OCI-M2 (cell line): ENCODE data around the gene CDC42SE2.
A peak's percentile ranks its signal among the peaks of the same experiment; 100 is the strongest.
"Not testable (repeated sequence)": the region's sequence is repeated elsewhere in the genome, so short reads cannot be mapped to it uniquely, and the experiment has no call there.

ENCODE experiments used
- DNase-seq: peaks from one replicate; lab custom pipeline; 2025; ENCODE audit not compliant: unreplicated experiment; lab: John Stamatoyannopoulos, UW

The CDC42SE2 gene

DNA sequence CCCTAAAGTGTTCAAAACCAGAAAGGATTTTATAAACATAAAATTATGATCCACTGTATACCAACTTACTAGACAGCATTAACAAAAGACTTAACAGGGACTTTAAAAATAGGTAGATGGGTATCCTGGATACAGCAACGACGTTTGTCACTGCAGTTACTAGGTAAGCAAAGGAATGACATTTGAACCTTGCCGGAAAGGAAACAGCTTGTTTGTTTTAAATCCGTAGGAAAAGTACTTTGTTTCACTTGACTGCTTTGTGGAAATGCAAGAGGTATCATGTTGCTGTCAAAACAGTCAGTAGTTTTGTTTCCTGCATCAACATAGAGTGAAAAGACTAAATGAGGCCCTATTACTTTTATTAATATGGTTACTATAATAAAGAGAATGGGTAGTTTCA is 122.9 kb downstream of the CDC42SE2 start:
- no peak for DNase-seq

DNA sequence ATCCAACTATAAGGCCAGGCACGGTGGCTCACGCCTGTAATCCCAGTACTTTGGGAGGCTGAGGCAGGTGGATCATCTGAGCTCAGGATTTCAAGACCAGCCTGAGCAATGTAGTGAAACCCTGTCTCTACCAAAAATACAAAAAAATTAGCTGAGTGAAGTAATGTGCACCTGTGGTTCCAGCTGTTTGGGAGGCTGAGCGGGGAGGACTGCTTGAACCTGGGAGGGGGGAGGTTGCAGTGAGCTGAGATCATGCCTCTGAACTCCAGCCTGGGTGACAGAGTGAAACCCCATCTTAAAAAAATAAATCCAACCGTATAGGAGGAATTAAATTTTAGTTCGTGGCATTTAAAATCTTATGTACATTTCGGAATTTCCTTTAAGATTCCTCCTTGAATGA is 123.4 kb downstream of the CDC42SE2 start:
- no peak for DNase-seq

DNA sequence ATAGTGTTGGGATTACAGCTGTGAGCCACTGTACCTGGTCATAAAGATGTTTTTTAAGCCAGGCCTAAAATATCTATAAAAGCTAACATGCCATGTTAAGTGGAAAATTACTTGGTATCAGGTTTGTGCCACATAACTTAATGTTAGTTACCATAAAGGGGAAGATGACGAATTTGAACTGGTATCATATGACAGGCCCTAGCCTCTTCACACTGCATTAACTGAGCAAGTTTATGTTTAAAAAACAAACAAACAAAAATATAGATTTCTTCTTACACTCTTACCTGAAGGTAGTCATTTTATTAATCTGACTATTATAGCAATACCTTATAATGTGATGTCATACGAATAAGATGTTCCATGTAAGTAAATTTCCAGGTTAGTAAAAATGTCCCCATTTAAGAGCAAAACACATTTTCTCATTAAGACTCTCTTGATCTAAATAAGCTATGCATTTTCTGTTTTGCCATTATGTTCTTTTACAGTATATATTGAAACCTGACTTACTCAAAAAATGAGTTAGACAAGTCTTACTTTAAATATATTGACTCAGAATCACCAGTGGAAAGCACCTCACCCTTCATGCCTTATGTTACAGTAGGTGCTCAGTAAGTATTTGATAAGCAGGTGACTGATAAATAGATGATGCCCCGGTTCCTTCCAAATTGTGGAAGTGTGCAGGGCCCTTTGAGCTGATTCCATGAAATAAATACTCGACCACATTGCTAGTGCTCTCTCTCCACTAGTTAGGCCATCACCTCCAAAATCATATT is 125.4 kb downstream of the CDC42SE2 start:
- no peak for DNase-seq

DNA sequence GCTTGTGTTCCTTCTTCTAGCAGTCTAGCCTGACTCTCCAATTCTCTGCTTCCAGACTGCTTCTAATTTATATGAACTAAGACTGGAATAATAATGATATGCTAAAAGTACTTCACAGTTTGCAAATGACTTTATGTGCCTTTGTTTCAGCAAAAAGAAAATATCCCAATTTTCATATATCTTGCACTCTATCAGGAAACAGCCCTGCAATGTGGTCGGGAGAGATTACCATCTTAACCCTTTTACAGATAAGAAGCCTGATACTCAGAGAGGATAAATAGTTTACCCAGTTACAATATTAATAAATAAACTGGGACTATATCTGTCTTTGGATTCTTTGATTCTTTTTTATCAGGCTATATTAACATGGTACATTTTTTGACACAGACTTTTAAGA is 126.0 kb downstream of the CDC42SE2 start:
- no peak for DNase-seq

DNA sequence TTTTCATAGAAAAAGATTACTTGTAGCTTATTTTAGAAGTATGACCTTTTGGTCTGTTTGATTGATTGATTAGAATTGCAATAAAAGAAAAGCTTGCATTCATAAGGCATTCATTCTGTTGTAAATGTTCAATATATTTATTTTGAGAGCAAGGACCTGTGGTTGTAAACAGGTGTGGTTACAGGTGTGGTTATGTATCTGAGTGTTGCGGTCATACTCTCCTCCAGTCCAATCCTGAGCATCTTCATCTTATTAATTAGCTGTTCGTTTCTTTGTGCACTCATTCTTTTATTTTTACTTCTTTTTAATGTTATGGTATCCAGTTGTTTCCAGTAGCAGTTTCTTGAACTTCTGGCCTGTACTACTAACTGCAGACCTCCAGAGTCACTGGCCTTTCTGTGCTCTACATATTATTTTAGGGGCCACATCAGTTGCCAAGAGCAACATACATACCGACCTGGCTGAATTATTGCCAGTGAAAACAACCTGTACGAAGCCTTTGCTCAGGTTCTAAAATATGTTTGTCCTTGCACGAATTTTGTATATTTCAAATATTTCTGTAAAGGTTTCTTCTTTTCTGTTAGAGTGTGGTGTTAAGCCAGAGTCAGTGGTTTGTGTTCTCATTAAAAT is 128.7 kb downstream of the CDC42SE2 start:
- DNase-seq = no peak

DNA sequence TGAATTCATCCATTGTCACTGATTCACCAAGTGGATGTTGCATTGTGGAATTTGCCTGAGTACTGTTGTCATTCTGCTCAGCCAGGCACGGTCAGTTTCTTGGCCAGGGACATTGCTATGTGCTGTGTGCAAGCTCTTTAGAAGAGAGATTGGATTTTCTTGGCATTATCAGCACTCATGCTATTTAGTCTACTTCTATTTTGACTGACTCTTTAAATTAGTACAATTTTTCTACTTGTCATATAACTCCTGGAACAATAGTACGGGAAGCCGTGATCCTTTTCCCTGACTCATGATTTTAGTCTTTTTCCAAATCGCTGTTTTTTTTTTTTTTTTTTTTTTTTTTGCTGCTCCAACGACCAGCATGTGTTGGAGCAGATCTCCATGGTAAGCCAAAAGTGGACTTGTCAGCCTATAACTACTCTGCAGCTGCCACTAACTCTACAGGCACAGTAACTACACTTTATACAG is 129.7 kb downstream of the CDC42SE2 start:
- DNase-seq = no peak

DNA sequence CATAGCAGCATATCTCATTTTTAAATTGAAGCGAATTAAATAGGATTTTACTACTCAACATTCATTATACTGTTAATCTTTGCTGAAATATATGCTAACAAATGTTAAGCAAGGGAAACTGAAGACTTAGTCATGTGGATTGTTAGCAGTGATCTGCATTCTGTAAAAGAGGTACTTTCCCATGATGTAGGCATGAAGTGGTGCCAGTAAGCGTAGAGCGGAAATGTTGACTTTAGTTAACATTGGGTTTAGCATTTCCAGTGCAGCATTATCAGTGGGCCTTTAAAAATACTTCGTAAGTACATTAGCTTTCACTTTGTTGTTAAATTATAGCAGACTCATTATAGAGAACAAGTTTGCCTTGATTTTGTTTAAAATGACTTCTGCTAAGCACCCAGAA is 130.3 kb downstream of the CDC42SE2 start:
- no peak for DNase-seq

DNA sequence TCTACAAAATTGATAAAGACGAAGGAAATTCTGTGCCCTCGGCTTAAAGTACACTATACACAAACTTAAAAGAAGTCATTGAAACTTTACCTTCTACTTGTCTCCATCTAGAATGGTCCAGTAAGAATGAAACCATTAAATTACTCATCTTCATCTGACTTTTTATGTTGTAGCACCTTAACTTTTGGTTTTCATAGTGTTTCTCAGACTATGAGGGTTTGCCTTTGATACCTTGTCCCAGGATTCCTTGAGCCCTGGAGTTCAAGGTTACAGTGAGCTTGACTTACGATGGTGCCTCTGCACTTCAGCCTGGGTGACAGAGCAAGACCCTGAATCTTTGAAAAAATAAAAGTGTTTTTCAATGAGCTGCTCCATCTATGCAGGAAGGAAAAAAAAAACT is 132.2 kb downstream of the CDC42SE2 start:
- DNase-seq = no peak

DNA sequence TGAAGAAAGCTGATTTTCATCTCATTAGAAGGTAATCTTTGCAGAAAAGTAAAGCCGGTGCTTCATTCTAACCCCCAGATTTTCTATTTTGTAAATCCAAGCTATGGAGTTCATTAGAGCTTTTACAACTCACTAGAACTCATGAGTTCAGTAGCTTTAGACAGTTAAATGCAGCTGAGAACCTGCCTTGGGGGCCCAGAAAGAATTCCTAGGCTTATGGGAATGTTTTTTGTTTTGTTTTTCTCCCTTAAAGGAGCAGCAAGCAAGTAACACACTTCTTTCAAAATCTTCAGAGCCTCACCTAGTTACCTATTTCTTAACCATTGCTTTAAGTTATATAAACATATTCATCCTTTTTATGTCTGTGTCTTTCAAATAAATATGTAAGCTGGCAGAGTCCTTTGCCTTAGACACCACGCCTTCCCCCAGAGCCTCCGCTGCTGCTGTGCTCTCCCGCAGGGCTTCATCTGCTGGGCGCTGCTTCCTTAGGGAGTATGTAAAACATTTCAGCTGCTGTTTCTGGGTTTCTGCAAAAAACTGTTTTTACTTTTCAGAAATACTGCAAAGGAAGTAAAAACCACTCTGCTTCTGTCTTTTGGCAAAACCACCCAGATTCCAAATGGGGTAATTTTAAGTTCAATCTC is 132.9 kb downstream of the CDC42SE2 start:
- DNase-seq = no peak

DNA sequence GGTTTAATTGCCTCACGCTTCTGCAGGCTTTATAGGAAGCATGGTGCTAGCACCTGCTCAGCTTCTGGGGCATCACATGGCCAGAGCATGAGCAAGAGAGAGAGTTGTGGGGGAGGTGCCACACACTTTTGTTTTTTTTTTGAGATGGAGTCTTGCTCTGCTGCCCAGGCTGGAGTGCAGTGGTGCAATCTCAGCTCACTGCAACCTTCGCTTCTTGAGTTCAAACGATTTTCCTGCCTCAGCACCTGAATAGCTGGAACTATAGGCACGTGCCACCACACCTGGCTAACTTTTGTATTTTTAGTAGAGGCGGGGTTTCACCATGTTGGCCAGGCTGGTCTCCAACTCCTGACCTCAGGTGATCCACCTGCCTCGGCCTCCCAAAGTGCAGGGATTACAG is 135.2 kb downstream of the CDC42SE2 start:
- not testable (repeated sequence) for DNase-seq

DNA sequence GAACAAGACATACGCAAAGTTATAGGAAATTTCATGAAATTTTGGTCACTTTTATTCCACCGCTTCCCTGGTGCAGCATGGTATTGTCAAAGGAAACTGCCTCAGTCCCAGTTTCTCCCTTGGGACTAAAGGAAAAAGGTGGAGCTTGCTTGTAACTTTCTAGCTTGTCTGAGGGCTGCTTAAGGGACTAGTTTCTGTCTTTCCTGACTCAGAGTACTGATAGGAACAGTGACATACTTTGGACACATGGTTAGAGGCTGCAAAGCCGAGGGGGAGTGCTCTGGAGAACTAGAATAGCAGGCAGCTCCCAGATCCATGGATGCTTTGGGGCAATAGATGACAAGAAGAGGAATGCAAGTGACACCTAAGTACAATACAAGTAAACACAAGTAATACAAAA is 136.7 kb downstream of the CDC42SE2 start:
- no peak for DNase-seq

DNA sequence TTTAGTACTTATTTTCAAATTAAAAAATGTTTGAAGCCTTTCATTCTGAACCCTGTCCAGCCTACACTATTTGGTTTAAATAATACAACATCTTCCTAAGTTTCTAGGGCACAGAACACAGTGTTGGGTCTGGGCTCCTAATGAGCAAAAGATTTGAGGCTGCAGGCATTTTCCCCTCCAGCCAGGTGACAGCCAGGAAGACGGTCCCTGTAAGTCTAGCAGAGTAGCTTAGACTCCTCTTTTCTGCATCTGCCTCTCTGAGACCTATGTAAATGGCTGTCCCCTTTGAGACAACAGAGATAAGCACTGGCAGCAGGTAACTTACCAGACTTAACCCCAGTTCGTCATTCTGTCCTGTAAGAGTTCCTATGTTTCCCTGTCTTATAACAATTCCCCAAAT is 141.8 kb downstream of the CDC42SE2 start:
- DNase-seq = no peak

DNA sequence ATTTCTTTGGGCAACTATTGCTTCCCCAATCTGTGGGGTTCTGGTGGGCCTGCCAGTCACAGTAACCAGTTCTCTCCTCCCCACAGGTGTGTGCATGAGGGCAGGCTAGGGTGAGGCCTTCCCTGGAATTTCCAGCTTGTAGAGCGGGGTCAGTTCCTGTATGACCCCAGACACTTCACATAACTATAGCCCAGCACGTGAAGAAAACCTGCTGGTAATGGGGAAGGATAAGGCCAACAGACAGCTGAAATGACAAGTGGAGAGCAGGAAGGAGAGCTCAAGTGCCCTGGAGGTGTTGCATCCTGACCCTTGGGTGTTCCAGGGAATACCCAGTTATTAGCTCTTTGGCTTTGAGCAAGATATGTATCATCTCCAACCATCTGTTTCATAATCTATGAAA is 142.2 kb downstream of the CDC42SE2 start:
- DNase-seq = no peak

DNA sequence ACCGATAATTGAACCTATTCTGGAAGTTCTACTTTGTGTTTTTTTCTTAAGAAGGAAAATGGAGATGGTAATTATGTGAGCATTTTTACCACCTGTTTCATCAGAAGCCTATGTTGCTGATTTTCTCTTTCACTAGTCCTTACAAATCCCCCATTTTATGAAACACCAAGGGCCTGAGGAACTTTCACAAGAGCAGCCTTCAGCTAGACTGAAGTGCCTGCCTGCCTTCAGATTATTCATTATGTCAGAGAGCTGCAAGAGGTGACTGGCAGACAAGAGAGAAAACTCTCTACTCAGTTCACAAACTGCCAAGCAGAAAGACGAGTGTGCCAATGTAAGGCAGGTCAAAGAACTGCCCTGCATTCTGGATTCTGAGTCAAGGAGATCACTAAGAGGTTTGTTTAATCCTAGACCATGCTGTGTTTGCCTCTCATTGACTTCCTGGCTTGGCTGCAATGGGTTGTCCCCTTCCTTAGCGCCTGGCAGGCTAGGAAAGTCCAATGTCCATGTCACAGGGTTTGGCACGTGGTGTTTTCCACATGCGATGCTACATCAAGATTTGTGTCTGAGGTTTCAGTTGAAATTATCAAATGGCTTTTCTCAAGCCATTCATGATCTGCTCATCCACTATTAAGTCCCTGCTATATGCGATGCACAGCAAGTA is 143.3 kb downstream of the CDC42SE2 start:
- no peak for DNase-seq

DNA sequence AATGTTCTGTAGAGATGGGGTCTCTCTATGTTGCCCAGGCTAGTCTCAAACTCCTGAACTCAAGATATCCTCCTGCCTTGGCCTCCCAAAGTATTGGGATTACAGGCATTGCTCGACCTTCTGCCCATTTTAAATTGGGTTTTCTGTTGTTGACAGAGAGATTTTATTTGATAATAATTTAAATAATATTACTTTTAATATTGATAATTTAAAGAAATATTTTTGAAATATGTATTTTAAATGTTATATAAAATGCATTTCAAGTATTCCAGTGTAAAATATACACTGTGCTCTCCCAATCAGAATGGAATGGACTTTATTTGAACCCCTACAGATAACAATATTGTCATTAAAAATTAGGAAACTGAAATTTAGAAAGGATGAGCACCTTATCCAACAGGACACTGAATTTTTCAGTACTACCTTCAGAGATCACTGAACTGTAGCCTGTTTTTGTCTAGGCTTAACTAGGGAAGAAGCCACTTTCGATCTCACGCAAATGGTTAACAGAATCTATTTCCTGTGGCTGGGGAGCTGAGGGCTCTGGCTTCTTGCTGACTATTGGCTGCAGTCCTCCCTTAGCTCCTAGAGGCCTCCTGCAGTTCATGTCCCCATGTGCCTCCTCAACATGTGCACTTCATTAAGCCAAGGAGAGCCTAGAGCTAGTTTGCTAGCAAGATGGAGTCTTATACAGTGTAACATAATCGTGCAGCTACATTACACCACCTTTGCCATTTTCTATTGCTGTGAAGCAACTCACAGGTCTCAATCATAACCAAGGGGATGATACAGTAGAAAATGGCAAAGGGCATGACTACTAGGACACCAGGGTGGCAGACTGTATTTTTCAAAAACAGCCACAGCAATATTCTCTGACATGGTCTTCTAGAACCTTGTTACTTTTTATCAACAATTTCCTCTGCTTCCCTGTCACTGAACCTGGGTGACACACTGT is 150.0 kb downstream of the CDC42SE2 start:
- no peak for DNase-seq

DNA sequence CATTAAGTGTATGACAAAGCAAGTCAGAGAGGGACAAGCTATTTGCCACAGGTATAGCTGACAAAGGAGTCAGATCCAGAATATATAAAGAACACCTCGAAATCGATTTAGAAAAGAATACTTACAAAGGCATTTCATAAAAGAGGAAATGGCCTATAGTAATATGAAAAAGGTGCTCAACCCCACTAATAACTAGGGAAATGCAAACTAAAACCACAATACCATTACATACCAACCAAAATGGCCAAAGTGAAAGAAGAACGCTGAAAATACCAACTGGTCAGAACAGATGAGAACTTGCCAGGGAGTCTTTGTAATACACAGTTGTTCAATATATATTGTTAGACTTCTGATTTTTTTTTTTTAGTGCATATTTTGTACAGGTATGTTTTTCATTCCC is 152.9 kb downstream of the CDC42SE2 start:
- DNase-seq = no peak

DNA sequence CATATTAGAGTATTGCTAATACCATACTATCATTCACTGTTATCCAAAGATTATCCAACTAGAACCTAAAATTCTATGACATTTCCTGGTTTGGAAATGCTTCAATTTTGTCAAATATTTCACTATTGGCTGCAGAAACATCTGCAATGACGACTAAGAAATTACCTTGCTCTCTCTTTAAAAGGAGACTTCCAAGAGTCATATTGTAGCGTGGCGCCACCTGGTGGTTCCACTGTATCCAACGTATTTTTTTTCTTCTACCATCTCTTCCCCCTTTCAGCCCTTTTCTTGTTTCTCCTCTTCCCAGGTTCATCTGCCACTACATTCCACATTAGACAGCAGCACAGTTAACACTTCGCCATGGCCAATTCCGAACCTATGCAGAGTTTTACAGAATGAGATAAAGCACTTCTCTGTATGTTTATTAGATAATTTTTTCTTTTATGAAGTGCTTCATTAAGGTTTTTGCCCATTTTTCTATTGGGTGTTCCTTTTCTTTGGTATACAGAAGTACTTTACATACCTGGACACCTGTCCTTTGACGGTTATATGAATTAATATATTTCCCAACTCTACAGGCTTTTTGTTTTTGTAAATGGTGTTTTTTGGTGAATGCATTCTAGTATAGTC is 153.5 kb downstream of the CDC42SE2 start:
- DNase-seq = peak; percentile 16

DNA sequence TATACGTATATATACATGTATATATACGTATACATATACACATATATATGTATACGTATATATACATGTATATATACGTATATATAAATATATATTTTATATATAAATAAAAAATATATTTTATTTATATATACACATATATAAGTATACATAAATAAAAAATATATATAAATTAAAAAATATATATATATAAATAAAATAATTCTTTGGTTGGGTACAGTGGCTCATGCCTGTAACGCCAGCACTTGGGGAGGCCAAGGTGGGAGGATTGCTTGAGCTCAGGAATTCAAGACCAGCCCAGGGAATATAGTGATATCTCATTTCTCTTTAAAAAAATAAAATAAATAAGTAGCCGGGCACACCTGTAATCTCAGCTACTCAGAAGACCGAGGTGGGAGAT is 155.0 kb downstream of the CDC42SE2 start:
- no peak for DNase-seq

DNA sequence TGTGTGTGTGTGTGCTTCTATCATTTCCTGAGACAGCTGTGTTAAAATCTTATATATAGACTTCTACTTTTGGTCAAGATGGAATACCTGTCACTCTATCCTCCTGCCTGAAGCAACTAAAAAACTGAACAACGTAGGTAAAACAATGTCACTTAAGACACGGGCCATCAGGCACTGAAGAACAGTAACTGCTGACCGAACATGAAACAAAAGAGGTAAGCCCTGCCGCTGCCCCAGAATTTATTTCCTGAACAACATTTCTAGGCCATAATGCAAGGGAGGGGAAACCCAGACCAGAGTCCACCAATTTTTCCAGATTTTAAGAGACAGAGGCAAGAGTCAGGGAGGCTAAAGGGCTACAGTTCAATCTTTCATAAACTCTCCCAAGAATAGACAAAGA is 156.0 kb downstream of the CDC42SE2 start:
- DNase-seq = no peak

DNA sequence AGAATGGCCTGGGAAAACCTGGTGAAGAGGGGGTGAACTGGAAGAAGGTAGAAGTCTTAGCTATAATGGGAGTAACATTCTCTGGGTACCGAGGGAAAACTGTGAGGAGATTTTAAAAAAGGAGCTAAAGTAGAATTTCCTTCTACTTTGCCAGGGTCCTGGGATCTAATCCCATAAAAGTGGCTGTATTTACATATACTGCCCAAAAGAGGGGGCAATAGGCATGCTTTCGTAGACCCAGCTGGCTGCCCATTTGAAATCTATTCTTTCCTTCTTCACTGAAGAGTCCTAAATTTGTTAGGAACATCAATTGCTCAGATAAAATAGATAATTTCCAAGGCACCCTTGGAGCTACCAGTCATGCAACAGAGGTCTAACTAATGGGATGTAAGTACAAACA is 159.2 kb downstream of the CDC42SE2 start:
- DNase-seq = no peak
